GM10266 (cell line): ENCODE data around the gene ZNF750.

ENCODE experiments used
- DNase-seq: peaks from one replicate; pipeline ENCODE4 v3.0.0; 2012; ENCODE audit errors: extremely low spot score
- CTCF ChIP-seq: IDR thresholded peaks from 2 replicates; pipeline ENCODE4 v1.5.1; 2012; ENCODE audit warnings: mild to moderate bottlenecking, low read depth; ENCODE audit not compliant: control insufficient read depth, insufficient read depth; ENCODE audit errors: missing control alignments

ZNF750 gene

GRCh38 chr17:82856361-82856760 is 16.5 kb upstream of the ZNF750 start:
- no peak for TF ChIP-seq CTCF
- DNase-seq: no peak

- TF ChIP-seq CTCF: no peak
These were observed 14.4 kb upstream of the ZNF750 start for GRCh38 chr17:82854226-82854625.

GRCh38 chr17:82851381-82851780 is 11.6 kb upstream of the ZNF750 start:
- no peak for TF ChIP-seq CTCF
- no peak for DNase-seq

More at GRCh38 chr17:82854226-82854625, 14.4 kb upstream of the ZNF750 start:
- DNase-seq: no peak

- DNase-seq: no peak
These were observed 9.5 kb upstream of the ZNF750 start for GRCh38 chr17:82849076-82849945.

GRCh38 chr17:82848022-82848592 is 8.3 kb upstream of the ZNF750 start:
- no peak for TF ChIP-seq CTCF
- no peak for DNase-seq

More at GRCh38 chr17:82849076-82849945, 9.5 kb upstream of the ZNF750 start:
- no peak for TF ChIP-seq CTCF

- no peak for TF ChIP-seq CTCF
- DNase-seq: no peak
These were observed 6.4 kb upstream of the ZNF750 start for GRCh38 chr17:82846061-82846691.

- no peak for TF ChIP-seq CTCF
- DNase-seq: no peak
These were observed 5.5 kb upstream of the ZNF750 start for GRCh38 chr17:82845163-82845807.
